HAP-1 (cell line): ENCODE results near the gene C1GALT1.
"Not testable (repeated sequence)": the region's sequence is repeated elsewhere in the genome, so short reads cannot be mapped to it uniquely, and the experiment has no call there.

Experiments used
- DNase-seq, 2 experiments: peaks; one replicate each; pipeline ENCODE4 v3.0.0-alpha.2; 2016 to 2020; ENCODE audit warnings: low spot score in 2 of 2
- H3K27me3 ChIP-seq: fragments of 250-450 bp; sonication (Bioruptor Pico); 2 replicates; pipeline ENCODE4 v1.5.1; 2020; ENCODE audit warnings: low read depth, mild to moderate bottlenecking, moderate library complexity
- H3K36me3 ChIP-seq: fragments of 250-450 bp; sonication (Bioruptor Pico); replicated peaks from 2 replicates; pipeline ENCODE4 v1.5.1; 2020; ENCODE audit warnings: mild to moderate bottlenecking
- H3K4me1 ChIP-seq: fragments of 250-450 bp; sonication (Bioruptor Pico); 2 replicates; pipeline ENCODE4 v1.5.1; 2020; ENCODE audit warnings: mild to moderate bottlenecking
- H3K4me3 ChIP-seq: fragments of 250-450 bp; sonication (Bioruptor Pico); 2 replicates; pipeline ENCODE4 v1.5.1; 2020; ENCODE audit warnings: mild to moderate bottlenecking, moderate library complexity
- H3K9me3 ChIP-seq: fragments of 250-450 bp; sonication (Bioruptor Pico); 2 replicates; pipeline ENCODE4 v1.5.1; 2020; ENCODE audit warnings: mild to moderate bottlenecking, moderate library complexity
- in situ Hi-C: fragments of 300-500 bp; cut with MboI; formaldehyde crosslinking; loops from 3 replicates; pipeline ENCODE4 v1.14.3; 2020; ENCODE audit warnings: low sequenced_read_pairs, inconsistent platforms, mixed read lengths

The C1GALT1 gene

DNA sequence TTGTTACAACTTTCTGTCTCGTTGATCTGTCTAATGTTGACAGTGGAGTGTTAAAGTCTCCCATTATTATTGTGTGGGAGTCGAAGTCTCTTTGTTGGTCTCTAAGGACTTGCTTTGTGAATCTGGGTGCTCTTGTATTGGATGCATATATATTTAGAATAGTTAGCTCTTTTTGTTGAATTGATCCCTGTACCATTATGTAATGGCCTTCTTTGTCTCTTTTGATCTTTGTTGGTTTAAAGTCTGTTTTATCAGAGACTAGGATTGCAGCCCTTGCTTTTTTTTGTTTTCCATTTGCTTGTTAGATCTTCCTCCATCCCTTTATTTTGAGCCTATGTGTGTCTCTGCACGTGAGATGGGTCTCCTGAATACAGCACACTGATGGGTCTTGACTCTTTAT lies 17.2 kb downstream of the C1GALT1 start:
- H3K36me3 ChIP-seq, in situ Hi-C loops, DNase-seq, H3K4me1 ChIP-seq, H3K27me3 ChIP-seq, H3K4me3 ChIP-seq, H3K9me3 ChIP-seq: not testable (repeated sequence)

DNA sequence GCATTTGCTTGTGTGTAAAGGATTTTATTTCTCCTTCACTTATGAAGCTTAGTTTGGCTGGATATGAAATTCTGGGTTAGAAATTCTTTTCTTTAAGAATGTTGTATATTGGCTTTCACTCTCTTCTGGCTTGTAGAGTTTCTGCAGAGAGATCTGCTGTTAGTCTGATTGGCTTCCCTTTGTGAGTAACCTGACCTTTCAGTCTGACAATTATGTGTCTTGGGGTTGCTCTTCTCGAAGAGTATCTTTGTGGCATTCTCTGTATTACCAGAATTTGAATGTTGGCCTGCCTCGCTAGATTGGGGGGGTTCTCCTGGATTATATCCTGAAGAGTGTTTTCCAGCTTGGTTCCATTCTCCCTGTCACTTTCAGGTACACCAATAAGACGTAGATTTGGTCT lies 17.9 kb downstream of the C1GALT1 start:
- H3K4me3 ChIP-seq, H3K4me1 ChIP-seq, in situ Hi-C loops, H3K36me3 ChIP-seq, DNase-seq, H3K27me3 ChIP-seq, H3K9me3 ChIP-seq: not testable (repeated sequence)

DNA sequence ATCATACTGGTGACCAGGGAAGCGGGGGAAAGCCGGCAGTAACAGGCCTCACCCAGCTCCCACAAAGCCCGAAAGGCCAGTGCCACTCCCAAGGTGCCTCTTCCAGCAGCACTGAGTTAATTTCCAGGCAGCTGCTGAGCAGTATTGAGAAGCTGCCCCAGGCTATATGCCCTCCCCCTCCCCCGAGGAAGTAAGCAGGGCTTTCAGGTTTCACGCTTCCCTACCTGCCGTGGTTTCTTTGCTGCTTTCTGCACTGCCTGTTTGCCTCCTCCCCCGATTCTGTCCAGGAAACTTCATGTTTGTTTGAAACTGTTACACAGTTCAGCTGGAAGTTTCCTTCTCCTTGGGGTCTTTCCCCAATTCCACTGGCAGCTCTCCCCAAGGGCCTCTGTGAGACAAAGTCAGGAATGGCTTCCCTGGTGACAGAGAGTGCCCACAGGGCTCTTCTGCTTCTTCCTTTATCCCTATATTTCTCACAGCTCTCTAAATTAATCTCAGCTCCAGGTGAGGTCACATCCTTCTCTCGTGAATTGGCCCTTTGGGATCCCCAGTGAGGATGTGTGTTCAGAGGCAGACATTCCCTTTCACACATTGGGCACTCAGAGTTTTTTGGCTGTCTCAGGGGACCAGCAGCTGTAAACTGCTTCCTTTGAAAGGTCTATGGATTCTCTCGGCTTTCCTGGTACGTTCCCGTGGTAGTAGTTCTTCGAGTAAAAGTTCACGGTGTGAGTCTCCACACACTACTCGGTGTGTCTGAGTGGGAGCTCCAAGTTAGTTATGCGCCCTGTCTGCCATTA lies 19.4 kb downstream of the C1GALT1 start:
- peak in 1 of 2 experiments; percentile 17 for DNase-seq
- Histone ChIP-seq H3K4me3 (no peak overlapping the region), H3K27me3 (no peaks in the 10 kb centered on the region), H3K36me3 (no peaks in the 10 kb centered on the region), H3K4me1 (no peaks in the 10 kb centered on the region), H3K9me3 (no peaks in the 10 kb centered on the region)
- in situ Hi-C loops: no loop called here

DNA sequence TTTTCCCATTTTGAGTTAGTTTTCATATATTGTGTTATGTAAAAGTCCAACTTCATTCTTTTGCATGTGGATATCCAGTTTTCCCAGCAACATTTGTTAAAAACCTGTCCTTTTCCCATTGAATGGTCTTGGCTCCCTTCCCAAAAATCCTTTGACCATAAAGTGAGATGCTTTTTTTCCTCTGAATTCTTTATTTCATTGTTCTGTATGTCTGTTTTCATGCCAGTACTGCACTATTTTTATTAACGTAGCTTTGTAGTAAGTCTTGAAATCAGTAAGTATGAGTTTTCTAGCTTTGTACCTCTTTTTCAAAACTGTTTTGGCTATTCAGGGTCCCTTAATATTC lies 20.0 kb downstream of the C1GALT1 start:
- Histone ChIP-seq H3K4me1 (no peaks in the 10 kb centered on the region), H3K4me3 (no peak overlapping the region), H3K36me3 (no peaks in the 10 kb centered on the region), H3K27me3 (no peaks in the 10 kb centered on the region), H3K9me3 (no peaks in the 10 kb centered on the region)
- DNase-seq: no peak
- in situ Hi-C loops: no loop called here

DNA sequence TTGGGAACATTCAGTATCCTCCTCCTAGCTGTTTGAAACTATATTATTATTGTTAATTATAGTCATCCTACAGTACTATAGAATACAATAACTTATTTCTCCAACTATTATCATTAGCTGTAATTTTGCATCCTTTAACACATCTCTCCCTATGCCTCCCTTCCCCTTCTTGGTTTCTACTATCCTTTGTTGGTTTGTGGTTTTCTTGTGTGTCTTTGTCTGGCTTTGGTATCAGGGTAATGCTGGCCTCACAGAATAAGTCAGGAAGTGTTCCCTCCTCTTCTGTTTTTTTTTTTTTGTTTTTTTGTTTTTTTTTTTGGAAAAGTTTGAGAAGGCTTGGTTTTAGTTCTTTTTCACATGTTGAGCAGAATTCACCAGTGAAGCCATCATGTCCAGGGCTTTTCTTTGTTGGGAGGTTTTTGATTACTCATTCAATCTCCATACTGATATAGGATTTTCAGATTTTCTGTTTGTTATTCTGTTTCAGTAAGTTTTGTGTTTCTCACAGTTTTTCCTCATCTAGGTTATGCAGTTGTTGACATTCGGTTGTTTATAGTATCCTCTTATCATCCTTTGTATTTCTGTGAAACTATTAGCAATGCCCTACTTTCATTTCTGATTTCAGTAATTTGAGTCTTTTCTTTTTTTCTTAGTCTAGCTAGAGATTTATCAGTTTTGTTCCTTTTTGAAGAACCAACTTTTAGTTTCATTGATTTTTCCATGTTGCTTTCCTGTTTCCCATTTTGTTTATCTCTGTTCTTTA lies 21.6 kb downstream of the C1GALT1 start:
- H3K27me3 ChIP-seq: no peaks in the 10 kb centered on the region
- no peak overlapping the region for H3K4me3 ChIP-seq
- H3K4me1 ChIP-seq: no peaks in the 10 kb centered on the region
- DNase-seq: no peak
- H3K9me3 ChIP-seq: no peaks in the 10 kb centered on the region
- in situ Hi-C loops: no loop called here
- no peaks in the 10 kb centered on the region for H3K36me3 ChIP-seq

DNA sequence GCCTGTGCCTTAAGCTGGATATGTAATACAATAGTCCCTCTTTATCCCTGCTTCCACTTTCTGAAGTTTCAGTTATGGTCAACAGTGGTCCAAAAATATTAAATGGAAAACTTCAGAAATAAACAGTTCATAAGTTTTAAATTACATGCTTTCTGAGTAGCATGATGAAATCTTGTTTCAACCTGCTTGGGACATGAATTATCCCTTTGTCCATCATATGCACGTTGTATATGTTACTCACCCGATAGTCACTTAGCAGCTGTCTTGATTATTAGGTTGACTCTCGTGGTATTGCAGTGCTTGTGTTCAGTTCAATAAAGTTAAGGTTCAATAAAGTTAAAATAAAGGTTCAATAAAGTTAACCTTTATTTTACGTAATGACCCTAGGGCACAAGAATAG lies 25.5 kb downstream of the C1GALT1 start:
- no peaks in the 10 kb centered on the region for H3K36me3 ChIP-seq
- no peaks in the 10 kb centered on the region for H3K9me3 ChIP-seq
- H3K4me3 ChIP-seq: no peak overlapping the region
- H3K4me1 ChIP-seq: no peaks in the 10 kb centered on the region; the same call in 1 of the 2 replicates
- in situ Hi-C loops: no loop called here
- no peak for DNase-seq
- H3K27me3 ChIP-seq: no peaks in the 10 kb centered on the region

DNA sequence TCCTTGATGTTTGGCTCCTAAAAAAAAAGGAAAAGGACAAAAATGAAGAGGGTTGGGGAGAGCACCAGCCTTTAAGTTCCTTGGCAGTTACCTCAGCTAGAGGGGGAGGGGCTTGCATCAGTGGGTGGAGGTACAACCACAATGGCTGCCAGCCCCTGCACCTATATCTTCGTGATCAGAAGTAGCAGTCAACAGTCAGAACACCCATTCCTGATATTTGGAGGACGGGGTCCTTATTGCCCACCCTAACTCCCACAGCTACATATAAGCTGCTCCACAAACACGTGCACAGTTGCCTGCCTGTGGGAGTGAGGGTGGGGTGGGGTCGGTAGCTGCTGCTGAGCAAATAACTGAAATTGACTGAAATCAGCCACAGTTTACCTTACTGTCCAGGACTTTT lies 26.2 kb downstream of the C1GALT1 start:
- Histone ChIP-seq H3K4me1 (no peaks in the 10 kb centered on the region; the same call in 1 of the 2 replicates), H3K27me3 (no peaks in the 10 kb centered on the region), H3K4me3 (no peak overlapping the region), H3K36me3 (no peaks in the 10 kb centered on the region), H3K9me3 (no peaks in the 10 kb centered on the region)
- in situ Hi-C loops: no loop called here
- no peak for DNase-seq

DNA sequence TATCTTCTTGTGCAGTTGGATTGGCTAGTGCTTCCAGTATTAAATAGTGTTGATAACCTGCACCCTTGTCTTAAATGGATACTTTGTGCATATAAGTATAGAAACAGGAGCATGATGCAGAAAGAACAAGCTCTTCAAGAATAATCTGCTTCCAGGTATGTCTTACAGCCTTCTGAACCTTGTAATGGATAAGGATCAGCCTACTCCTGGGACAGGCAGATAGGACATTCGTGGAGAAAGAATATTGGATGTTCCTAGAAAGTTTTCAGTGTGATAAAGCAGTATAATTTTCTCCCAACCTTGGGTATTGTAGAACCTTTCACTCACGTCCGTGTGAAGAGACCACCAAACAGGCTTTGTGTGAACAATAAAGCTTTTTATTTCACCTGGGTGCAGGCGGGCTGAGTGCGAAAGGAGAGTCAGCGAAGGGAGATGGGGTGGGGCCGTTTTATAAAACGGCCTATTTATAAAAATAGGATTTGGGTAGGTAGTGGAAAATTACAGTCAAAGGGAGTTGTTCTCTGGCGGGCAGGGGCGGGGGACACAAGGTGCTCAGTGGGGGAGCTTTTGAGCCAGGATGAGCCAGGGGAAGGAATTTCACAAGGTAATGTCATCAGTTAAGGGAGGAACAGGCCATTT lies 27.2 kb downstream of the C1GALT1 start:
- no peaks in the 10 kb centered on the region for H3K36me3 ChIP-seq
- H3K9me3 ChIP-seq: no peaks in the 10 kb centered on the region
- H3K27me3 ChIP-seq: no peaks in the 10 kb centered on the region
- in situ Hi-C loops: no loop called here
- H3K4me3 ChIP-seq: no peak overlapping the region
- H3K4me1 ChIP-seq: no peaks in the 10 kb centered on the region; the same call in 1 of the 2 replicates
- no peak for DNase-seq

DNA sequence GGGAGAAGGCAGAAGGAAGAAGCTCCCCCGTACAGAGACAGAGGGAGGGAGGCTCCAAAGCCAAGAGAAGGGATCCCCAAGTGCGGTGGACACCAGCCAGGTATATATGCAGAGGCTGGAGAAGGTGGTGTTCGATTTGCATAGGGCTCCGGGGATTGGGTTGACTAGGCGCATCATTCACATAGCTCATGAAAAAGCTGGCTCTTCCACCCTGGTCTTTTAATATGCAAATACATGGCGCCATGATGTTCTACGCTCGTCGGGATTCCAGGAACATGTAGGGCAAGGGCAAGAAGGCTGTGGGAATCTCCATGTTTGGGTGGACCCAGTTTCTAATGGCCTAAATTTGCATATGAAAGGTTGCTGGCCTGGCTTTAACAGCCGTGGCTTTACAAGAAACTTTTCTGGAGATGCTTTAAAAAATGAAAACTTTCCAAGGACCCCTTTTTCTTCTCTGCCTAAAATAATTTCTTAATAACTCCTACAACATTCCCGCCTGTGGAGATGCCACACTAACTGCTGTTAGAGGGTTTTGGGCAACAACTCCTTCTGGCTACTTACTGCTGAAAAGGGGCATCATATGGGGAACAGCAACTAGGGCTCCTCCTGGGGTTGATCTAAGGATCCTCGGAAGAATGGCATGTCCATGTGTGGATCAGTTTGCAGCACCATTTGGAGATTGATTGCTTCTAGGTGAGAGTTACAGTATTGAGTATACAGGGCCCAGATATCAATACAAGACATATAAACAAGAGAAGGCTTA lies 28.3 kb downstream of the C1GALT1 start:
- Histone ChIP-seq H3K4me1 (no peaks in the 10 kb centered on the region; the same call in 1 of the 2 replicates), H3K9me3 (no peaks in the 10 kb centered on the region), H3K27me3 (no peaks in the 10 kb centered on the region), H3K4me3 (no peak overlapping the region), H3K36me3 (no peaks in the 10 kb centered on the region)
- in situ Hi-C loops: no loop called here
- DNase-seq: peak in 1 of 2 experiments; percentile 14

DNA sequence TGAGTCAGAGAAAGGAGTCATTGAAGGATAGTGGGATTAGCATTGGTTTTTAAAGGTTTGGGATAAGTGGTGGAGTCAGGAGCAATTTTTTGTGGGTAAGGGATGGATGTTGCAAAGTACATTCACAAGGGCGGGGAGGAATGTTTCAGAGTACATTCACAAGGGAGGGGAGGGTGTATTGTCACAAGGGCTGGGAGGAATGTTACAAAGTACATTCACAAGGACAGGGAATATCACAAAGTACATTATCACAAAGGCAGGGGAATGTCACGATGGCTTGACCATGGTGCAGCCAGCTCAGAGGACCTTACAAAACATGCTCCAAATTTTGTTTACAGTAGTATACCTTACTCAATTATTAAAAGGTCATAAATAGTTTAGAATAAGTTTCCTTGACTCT lies 30.3 kb downstream of the C1GALT1 start:
- H3K36me3 ChIP-seq: no peaks in the 10 kb centered on the region
- DNase-seq: no peak
- H3K4me3 ChIP-seq: no peak overlapping the region
- H3K27me3 ChIP-seq: no peaks in the 10 kb centered on the region
- no peaks in the 10 kb centered on the region for H3K9me3 ChIP-seq
- in situ Hi-C loops: no loop called here
- no peaks in the 10 kb centered on the region; the same call in 1 of the 2 replicates for H3K4me1 ChIP-seq

DNA sequence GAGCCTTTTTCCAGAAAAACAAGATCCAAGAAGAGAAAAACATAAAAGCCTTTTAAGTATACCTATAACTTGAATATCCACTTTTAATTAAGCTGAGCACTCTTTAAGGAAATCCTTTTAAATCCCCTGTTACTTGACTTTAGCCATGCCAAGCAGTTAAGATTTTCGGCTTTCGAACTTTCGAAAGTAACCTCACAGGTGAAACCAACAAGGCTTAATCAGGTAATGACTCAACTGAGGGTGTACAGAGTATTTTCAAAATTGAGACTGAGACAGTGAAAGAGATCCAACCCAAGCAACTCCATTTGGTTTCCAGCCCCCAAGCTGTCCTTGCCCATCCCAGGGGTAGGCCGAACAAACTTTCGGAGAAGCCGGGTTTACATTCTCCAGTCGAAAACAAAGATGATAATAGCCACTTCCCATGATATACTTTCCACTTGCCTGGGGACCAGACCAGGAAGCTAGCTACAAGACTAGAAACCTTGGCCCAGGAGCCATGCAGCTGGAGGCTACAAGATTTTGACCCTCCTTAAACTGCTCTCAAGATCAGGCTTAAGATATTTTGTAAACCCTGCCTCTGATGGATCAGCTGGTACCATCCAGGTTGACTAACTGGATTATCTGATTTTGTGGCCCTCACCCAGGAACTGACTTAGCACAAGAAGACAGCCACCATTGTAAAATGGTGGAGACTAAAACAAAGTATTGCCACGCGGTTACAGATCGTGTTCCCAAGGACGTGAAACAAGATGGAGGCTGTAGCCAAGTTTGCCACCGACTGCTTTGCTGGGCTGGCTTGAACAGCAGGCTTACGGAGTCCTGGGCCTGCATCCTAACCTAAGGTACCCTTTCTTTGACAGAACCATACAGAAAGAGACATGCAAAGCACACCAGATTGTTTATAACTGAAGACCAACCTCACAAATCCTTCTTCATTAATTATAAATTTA lies 32.3 kb downstream of the C1GALT1 start:
- Histone ChIP-seq H3K36me3 (no peaks in the 10 kb centered on the region), H3K27me3 (no peaks in the 10 kb centered on the region), H3K4me3 (no peak overlapping the region), H3K4me1 (no peaks in the 10 kb centered on the region; the same call in 1 of the 2 replicates), H3K9me3 (no peaks in the 10 kb centered on the region)
- no peak for DNase-seq
- in situ Hi-C loops: no loop called here

DNA sequence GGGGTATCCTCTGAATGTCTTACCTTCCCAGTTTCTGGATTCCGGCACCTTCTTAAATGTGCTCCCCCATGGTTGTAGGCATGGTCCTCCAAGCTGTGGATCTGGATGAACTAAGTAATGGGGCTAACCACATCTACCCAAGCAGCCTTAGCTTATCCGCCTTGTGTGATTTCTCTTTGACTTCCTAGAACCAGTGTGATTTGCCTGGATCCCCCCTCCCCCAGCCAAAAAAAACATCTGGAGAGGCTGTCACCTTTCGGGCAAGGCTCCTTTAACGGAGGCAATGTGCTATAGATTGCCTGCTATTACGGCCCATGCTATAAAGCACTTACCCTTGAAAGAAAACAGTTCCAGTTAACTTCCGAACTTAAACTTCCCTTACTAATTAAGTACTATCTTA lies 33.9 kb downstream of the C1GALT1 start:
- Histone ChIP-seq H3K27me3 (no peaks in the 10 kb centered on the region), H3K4me1 (no peaks in the 10 kb centered on the region), H3K36me3 (no peaks in the 10 kb centered on the region), H3K4me3 (no peak overlapping the region), H3K9me3 (no peaks in the 10 kb centered on the region)
- in situ Hi-C loops: no loop called here
- no peak for DNase-seq

DNA sequence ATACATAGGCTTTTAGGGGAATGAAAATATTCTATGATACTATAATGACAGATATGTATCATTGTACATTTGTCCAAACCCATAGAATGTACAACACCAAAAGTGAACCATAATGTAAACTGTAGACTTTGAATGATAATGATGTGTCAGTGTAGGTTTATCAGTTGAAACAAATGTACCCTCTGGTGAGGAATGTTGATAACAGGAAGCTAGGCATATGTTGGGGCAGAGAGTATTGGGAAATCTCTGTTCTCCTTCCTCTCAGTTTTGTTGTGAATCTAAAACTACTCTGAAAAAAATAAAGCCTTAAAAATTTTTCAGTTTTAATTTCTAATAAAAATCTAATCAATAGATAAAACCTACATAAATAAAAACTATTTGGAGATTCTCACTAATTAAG lies 36.9 kb downstream of the C1GALT1 start:
- DNase-seq: no peak
- in situ Hi-C loops: no loop called here
- no peaks in the 10 kb centered on the region for H3K4me1 ChIP-seq

More for the DNA sequence above, 36.9 kb downstream of the C1GALT1 start:
- no peaks in the 10 kb centered on the region for H3K27me3 ChIP-seq
- no peak overlapping the region for H3K4me3 ChIP-seq
- H3K36me3 ChIP-seq: no peaks in the 10 kb centered on the region
- no peaks in the 10 kb centered on the region for H3K9me3 ChIP-seq
